H9 (cell line): ENCODE results near the gene YLPM1. TPM values are rescaled to one million over a fixed set of nuclear protein-coding genes. Genes with fewer than 3 reads are reported as not detected.

Experiments used
- DNase-seq: peaks from one replicate; pipeline ENCODE4 v3.0.0-alpha.2; 2017
- H2AFZ ChIP-seq: one replicate; pipeline ENCODE4 v1.6.1; 2013; ENCODE audit warnings: mild to moderate bottlenecking, low read length, control low read depth, moderate library complexity
- H2AK5ac ChIP-seq: 2 replicates; pipeline ENCODE4 v1.6.1; 2013; ENCODE audit warnings: low read length, control low read depth, mixed read lengths; ENCODE audit not compliant: insufficient read length
- H2BK120ac ChIP-seq: one replicate; pipeline ENCODE4 v1.6.1; 2013; ENCODE audit warnings: low read depth, mild to moderate bottlenecking, low read length, control low read depth, inconsistent platforms; ENCODE audit not compliant: poor library complexity, severe bottlenecking
- H2BK12ac ChIP-seq: 2 replicates; pipeline ENCODE4 v1.6.1; 2013; ENCODE audit warnings: low read length, control low read depth, mixed read lengths, low read depth; ENCODE audit not compliant: insufficient read length
- H2BK15ac ChIP-seq: 2 replicates; pipeline ENCODE4 v1.6.1; 2013; ENCODE audit warnings: low read depth, low read length, control low read depth
- H2BK20ac ChIP-seq: one replicate; pipeline ENCODE4 v1.6.1; 2013; ENCODE audit warnings: low read depth, mild to moderate bottlenecking, low read length, control low read depth, inconsistent platforms; ENCODE audit not compliant: poor library complexity, severe bottlenecking
- H2BK5ac ChIP-seq: 2 replicates; pipeline ENCODE4 v1.6.1; 2013; ENCODE audit warnings: low read length, control low read depth, mixed read lengths; ENCODE audit not compliant: insufficient read length
- H3K14ac ChIP-seq: 2 replicates; pipeline ENCODE4 v1.6.1; 2013; ENCODE audit warnings: low read length, control low read depth; ENCODE audit not compliant: insufficient read depth
- H3K18ac ChIP-seq: 2 replicates; pipeline ENCODE4 v1.6.1; 2013; ENCODE audit warnings: low read depth, mild to moderate bottlenecking, mixed read lengths, low read length, control low read depth; ENCODE audit not compliant: insufficient read length
- H3K23ac ChIP-seq: 2 replicates; pipeline ENCODE4 v1.6.1; 2013; ENCODE audit warnings: low read length, control low read depth, mixed read lengths, low read depth; ENCODE audit not compliant: insufficient read length
- H3K23me2 ChIP-seq: 2 replicates; pipeline ENCODE4 v1.6.1; 2013; ENCODE audit warnings: low read depth, mild to moderate bottlenecking, mixed read lengths, low read length, control low read depth; ENCODE audit not compliant: insufficient read length, poor library complexity, severe bottlenecking
- H3K27ac ChIP-seq: 2 replicates; pipeline ENCODE4 v1.5.1; 2013; ENCODE audit warnings: low read length, control low read depth, mixed read lengths, low read depth; ENCODE audit not compliant: insufficient read length
- H3K27me3 ChIP-seq: 2 replicates; pipeline ENCODE4 v1.6.1; 2013; ENCODE audit warnings: low read length, control low read depth, inconsistent platforms; ENCODE audit not compliant: insufficient read depth
- H3K4ac ChIP-seq: 2 replicates; pipeline ENCODE4 v1.6.1; 2013; ENCODE audit warnings: low read depth, mild to moderate bottlenecking, control low read depth, inconsistent platforms, low read length, moderate library complexity
- H3K4me1 ChIP-seq: 2 replicates; pipeline ENCODE4 v1.6.1; 2013; ENCODE audit warnings: low read length, control low read depth, inconsistent platforms; ENCODE audit not compliant: insufficient read depth
- H3K4me2 ChIP-seq: 2 replicates; pipeline ENCODE4 v1.6.1; 2013; ENCODE audit warnings: low read length, control low read depth, mixed read lengths; ENCODE audit not compliant: insufficient read length, insufficient read depth
- H3K56ac ChIP-seq: 2 replicates; pipeline ENCODE4 v1.6.1; 2013; ENCODE audit warnings: low read depth, mild to moderate bottlenecking, mixed read lengths, low read length, control low read depth; ENCODE audit not compliant: insufficient read length
- H3K79me1 ChIP-seq: 2 replicates; pipeline ENCODE4 v1.6.1; 2013; ENCODE audit warnings: low read depth, mild to moderate bottlenecking, moderate library complexity, low read length, control low read depth, inconsistent platforms; ENCODE audit not compliant: insufficient read depth, poor library complexity, severe bottlenecking
- H3K79me2 ChIP-seq: 2 replicates; pipeline ENCODE4 v1.6.1; 2013; ENCODE audit warnings: low read length, control low read depth, inconsistent platforms; ENCODE audit not compliant: insufficient read depth
- H3K9ac ChIP-seq: 2 replicates; pipeline ENCODE4 v1.6.1; 2013; ENCODE audit warnings: low read length, control low read depth, mixed read lengths; ENCODE audit not compliant: insufficient read length; ENCODE audit errors: extremely low read depth
- H3K9me3 ChIP-seq: one replicate; pipeline ENCODE4 v1.6.1; 2013; ENCODE audit warnings: low read depth, low read length, inconsistent platforms; ENCODE audit not compliant: control insufficient read depth
- H3T11ph ChIP-seq: one replicate; pipeline ENCODE4 v1.6.1; 2013; ENCODE audit warnings: mild to moderate bottlenecking, low read length, control low read depth, inconsistent platforms
- H4K20me1 ChIP-seq: one replicate; pipeline ENCODE4 v1.6.1; 2013; ENCODE audit not compliant: control insufficient read depth, insufficient read length, insufficient read depth
- H4K5ac ChIP-seq: 2 replicates; pipeline ENCODE4 v1.6.1; 2013; ENCODE audit warnings: low read depth, mild to moderate bottlenecking, mixed read lengths, low read length, control low read depth; ENCODE audit not compliant: insufficient read length
- H4K8ac ChIP-seq: replicated peaks from 2 replicates; pipeline ENCODE4 v1.6.1; 2013; ENCODE audit warnings: low read length, control low read depth, mixed read lengths, low read depth; ENCODE audit not compliant: insufficient read length
- H4K91ac ChIP-seq: 2 replicates; pipeline ENCODE4 v1.6.1; 2013; ENCODE audit warnings: low read depth, mild to moderate bottlenecking, moderate library complexity, mixed read lengths, low read length, control low read depth; ENCODE audit not compliant: insufficient read length
- H3K27ac Mint-ChIP-seq, 3 experiments: 2 replicates in 2 of 3; 3 replicates in 1 of 3; pipeline ENCODE4 v1.8.0; 2020 to 2021; ENCODE audit warnings: mixed read lengths in 3 of 3, mild to moderate bottlenecking in 1 of 3, moderate library complexity in 1 of 3
- H3K27me3 Mint-ChIP-seq: 2 replicates; pipeline ENCODE4 v1.8.0; 2021; ENCODE audit warnings: low read depth, mild to moderate bottlenecking, moderate library complexity, mixed read lengths
- H3K36me3 Mint-ChIP-seq, 3 experiments: 2 replicates in 2 of 3; 3 replicates in 1 of 3; pipeline ENCODE4 v1.8.0; 2020 to 2021; ENCODE audit warnings: low read depth in 3 of 3, mixed read lengths in 3 of 3; ENCODE audit not compliant: insufficient read depth in 1 of 3
- H3K4me1 Mint-ChIP-seq, 2 experiments: 2 replicates each; pipeline ENCODE4 v1.8.0; 2020; ENCODE audit warnings: mixed read lengths in 2 of 2
- H3K4me3 Mint-ChIP-seq, 2 experiments: 2 replicates in 1 of 2; 3 replicates in 1 of 2; pipeline ENCODE4 v1.8.0; 2020 to 2021; ENCODE audit warnings: mild to moderate bottlenecking in 2 of 2, mixed read lengths in 2 of 2, moderate library complexity in 1 of 2
- H3K9me3 Mint-ChIP-seq, 2 experiments: 2 replicates in 1 of 2; 3 replicates in 1 of 2; pipeline ENCODE4 v1.8.0; 2020; ENCODE audit warnings: mild to moderate bottlenecking in 2 of 2, mixed read lengths in 2 of 2, moderate library complexity in 1 of 2
- CTCF ChIP-seq: fragments of 200-600 bp; sonication (generic); conservative IDR thresholded peaks from 3 replicates; pipeline ENCODE4 v1.8.0; 2021; ENCODE audit warnings: antibody characterized with exemption, mild to moderate bottlenecking
- WGBS: extraction: QIAGEN DNeasy Blood & Tissue Kit; methylation state at CpG from one replicate; pipeline ENCODE4 v1.1.7; 2013; ENCODE audit warnings: missing lambda C conversion rate, low lambda C conversion rate, mixed read lengths; ENCODE audit not compliant: insufficient read length; ENCODE audit errors: extremely low coverage; 5-methylcytosine and 5-hydroxymethylcytosine counted together
- total RNA-seq: library from RNA; stranded (reverse); gene quantifications from 2 replicates; pipeline ENCODE4 v1.2.1, GENCODE V29; 2021

YLPM1 gene
- total RNA-seq, 1 experiment from 2014 or later, result 82.2 TPM

GRCh38 chr14:74860899-74861733, 98.0 kb downstream of the YLPM1 start:
- Mint-ChIP-seq H3K36me3 (no peaks in the 10 kb centered on the region), H3K27ac (no peak overlapping the region), H3K4me1 (peaks cover 0 to 5% of the 10 kb centered on the region in 2 experiments; a peak in 1 of 4 replicates), H3K9me3 (no peaks in the 10 kb centered on the region), H3K4me3 (no peak overlapping the region), H3K27me3 (peaks cover 3% of the 10 kb centered on the region; the same call in 1 of the 2 replicates)
- H3K56ac ChIP-seq, result no peak overlapping the region
- DNase-seq, result peak; percentile 91
- no peak overlapping the region for H3K18ac ChIP-seq
- H3K4ac ChIP-seq, result no peak overlapping the region
- H4K5ac ChIP-seq, result no peak overlapping the region
- H4K8ac ChIP-seq, result no peak overlapping the region
- H2BK20ac ChIP-seq, result no peak overlapping the region
- TF ChIP-seq CTCF, result peak; percentile 91
- no peaks in the 10 kb centered on the region for H3K23me2 ChIP-seq
- no peaks in the 10 kb centered on the region for H3K9me3 ChIP-seq
- no peak overlapping the region for H3K4me2 ChIP-seq
- no peaks in the 10 kb centered on the region for H3K79me2 ChIP-seq
- no CpG with 5 or more reads among the region's 7 CpGs for WGBS
- no peaks in the 10 kb centered on the region for H3K27me3 ChIP-seq
- H3K4me1 ChIP-seq, result no peaks in the 10 kb centered on the region
- H3K79me1 ChIP-seq, result no peaks in the 10 kb centered on the region
- H2BK15ac ChIP-seq, result no peak overlapping the region
- H3K23ac ChIP-seq, result no peak overlapping the region
- H4K91ac ChIP-seq, result no peak overlapping the region
- no peak overlapping the region for H3T11ph ChIP-seq
- H2BK120ac ChIP-seq, result no peak overlapping the region
- no peak overlapping the region for H2BK12ac ChIP-seq
- H3K27ac ChIP-seq, result no peak overlapping the region
- no peak overlapping the region for H3K14ac ChIP-seq
- H2AK5ac ChIP-seq, result no peak overlapping the region
- no peak overlapping the region for H2BK5ac ChIP-seq
- no peak overlapping the region for H2AFZ ChIP-seq
- no peak overlapping the region for H3K9ac ChIP-seq
- H4K20me1 ChIP-seq, result no peaks in the 10 kb centered on the region
